Measurements from ENCODE around the gene PDC.

PDC gene

DNA sequence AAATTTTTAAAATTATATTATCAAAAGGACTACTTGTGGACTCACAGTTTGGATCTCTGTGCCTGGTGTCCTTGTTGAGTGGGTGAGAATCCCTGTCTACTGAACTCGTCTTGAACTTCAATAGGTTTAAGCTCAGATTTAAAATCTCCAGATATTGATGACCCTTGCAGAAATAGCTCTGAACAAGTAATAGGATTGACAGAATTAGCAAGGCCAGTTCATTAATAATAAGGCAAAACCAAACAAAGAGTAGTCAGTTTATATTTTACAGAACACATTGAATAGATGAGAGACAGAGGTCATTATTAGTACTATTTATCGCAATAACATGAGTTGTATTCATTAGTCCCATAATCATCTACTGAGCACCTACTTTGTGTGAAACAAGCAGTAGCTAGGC, at the start of gene PDC:
Gene PDC (minus strand): TSS at position 101 of the 400 bp plus-strand sequence. CDS start 11,655 bp downstream, outside the sequence.
- DNase-seq (ENCODE audit: low read depth in 3 of 3), result no peak

DNA sequence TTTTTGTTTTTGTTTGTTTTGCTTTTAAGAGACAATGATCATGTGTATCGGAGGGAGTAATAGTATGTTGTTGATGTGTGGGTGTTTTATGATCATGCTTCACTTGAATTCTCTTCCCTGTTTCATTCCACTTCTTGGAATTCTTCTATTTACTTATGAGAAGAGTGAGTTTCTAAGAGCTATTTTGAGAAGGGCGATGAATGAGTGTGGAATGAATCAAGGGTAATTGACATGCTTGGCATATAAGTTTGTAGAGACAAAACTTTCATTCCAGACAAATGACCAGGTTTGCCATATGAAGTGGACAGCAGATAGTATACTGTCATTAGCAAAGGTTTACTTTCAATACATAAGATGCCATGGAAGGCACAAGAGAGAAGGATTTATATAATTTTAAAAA, 42.3 kb upstream of the PDC start:
- DNase-seq (ENCODE audit: low read depth in 3 of 3), result no peak

DNA sequence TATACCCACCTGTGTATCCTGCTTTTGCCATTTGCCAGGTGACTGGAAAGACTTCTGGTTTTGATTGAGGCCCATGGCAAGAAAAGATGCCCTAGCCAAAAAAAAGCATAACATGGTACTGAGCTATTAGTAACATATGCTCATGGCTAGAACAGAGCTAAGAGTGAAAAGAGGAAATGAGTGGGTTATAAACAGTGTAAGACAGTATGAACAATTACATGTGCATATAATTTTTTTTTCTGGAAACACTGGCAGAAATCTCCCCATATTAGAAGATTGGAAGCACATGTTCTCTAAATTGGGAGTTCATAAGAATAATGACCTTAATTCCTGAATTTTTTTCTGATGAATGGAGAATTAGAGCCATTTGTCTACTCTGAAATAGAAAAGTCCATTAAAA, 41.2 kb upstream of the PDC start:
- DNase-seq (ENCODE audit: low read depth in 3 of 3), result no peak

DNA sequence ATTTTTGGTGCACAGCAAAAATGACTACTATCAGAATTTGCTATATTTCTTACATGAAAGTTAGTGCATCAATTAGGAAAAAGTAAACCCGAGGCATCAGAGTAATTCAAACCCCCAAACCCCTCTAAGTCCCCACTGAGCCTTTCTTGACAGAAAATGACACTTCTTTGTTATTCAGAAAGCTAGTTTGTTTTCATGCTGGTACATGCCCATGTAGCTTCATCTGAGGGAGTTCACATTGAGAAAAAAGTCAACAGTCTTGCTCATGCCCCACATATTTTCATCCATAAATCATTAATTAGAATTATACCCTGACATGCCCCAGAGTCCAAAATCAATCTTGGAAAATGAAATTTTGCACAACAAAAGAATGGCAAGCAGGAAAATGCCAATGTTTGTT, 39.9 kb upstream of the PDC start:
- no peak for DNase-seq (ENCODE audit: low read depth in 3 of 3)

DNA sequence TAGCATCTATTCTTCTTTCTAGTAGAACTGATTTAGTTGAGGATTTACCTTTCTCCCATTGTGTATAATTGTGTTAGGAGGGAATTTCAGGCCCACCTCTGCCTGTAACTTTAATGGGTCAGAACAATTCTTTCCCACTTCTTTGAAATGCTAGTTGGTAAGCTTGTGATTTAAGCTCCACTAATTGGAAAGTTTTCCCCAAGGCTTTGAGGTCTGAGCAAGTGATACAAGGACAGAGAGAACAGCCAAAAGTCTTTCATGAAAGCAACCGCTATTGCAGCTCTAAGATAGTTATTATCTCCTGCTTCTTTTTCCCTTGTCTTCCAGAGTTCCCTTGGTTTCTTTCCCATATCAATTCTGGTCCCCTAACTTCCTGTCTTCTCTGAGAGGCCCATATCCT, 38.7 kb upstream of the PDC start:
- no peak for DNase-seq (ENCODE audit: low read depth in 3 of 3)

DNA sequence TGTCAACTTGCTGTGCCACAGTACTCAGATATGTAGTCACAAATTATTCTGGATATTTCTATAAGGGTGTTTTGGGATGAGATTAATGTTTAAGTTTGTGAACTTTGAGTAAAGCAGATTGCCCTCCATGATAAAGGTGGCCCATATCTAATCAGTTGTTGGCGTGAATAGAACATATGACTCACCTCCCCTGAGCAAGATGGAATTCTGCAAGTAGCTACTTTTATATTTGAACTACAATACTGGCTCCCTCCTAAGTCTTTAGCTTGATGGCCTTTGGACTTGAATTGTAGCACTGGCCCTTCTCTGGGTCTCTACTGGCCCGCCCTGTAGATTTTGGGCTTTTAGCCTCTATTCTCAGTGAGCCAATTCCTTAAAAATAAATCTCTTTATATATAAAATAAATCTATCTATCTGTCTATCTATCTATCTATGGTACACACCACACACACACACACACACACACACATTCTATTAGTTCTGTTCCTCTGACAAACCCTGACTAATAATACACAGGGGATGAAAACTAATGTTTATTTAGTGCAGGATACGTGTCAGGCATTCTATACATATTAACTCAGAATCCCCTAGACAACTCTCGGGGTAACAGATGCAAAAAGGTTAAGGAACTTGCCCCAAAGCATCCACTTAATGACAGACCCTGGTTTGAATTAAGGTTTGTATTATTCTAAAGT, 37.9 kb upstream of the PDC start:
- DNase-seq (ENCODE audit: low read depth in 3 of 3), result no peak

DNA sequence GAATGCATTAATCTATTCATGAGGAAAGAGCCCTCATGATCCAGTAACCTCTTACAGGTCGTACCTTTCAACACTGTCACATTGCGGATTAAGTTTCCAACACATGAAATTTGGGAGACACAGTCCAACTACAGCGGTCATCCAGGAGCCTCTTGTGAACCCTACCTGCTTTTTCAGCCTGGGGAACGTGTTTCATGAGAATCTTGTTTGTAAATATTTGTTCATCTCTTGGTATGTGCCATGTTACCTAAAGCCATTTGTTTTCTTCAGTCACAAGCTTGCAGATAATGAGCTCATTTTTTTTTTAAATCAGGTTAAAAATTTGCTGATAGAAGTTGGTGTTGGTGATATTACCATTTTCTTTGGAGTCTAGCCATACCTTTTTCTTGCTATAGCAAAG, 37.2 kb upstream of the PDC start:
- DNase-seq (ENCODE audit: low read depth in 3 of 3), result no peak

DNA sequence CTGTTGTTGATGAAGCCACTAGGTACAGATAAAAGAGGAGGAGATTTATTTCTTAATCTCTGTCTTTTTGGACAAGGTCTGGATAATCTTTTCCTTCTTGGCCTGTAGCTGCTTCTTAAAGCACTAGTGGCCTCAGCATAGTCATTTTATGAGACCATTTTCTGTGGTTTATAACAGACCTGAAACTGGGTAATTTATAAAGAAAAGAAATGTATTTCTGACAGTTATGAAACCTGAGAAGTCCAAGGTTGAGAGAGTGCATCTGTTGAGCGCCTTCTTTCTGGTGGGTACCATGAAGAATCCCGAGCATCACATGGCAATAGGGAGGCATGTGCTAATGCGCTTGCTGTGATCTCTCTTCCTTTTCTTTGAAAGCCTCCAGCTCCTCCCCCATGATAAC, 36.7 kb upstream of the PDC start:
- DNase-seq (ENCODE audit: low read depth in 3 of 3), result no peak

DNA sequence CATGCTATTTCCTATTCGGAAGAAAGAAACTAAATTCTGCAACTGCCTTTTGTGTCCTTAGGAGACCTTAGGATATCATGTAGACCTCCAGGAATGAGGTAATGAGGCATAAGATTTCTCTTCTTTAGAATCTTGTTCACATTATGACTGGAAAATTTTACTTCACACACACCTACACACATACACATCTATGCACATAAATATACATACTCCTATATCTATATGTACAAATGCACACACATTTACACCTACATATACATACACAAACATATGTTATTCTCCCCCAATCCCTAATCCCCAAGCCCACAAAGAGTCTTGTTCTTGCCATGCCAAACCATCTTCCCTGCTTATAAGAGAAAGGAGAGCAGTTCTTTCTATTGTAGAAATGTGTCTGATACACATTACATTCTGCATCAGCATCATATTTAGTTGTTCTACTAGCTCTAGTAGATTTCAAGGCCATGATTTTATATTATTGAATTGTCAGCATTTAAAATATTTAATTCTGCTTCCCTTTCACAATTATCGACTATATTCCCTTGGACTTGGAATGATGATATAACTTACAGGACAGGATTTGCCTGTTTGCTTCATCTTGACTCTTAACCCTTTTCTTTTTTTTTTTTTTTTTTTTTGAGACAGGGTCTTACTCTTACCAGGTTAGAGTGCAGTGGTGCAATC, 35.4 kb upstream of the PDC start:
- no peak for DNase-seq (ENCODE audit: low read depth in 3 of 3)

DNA sequence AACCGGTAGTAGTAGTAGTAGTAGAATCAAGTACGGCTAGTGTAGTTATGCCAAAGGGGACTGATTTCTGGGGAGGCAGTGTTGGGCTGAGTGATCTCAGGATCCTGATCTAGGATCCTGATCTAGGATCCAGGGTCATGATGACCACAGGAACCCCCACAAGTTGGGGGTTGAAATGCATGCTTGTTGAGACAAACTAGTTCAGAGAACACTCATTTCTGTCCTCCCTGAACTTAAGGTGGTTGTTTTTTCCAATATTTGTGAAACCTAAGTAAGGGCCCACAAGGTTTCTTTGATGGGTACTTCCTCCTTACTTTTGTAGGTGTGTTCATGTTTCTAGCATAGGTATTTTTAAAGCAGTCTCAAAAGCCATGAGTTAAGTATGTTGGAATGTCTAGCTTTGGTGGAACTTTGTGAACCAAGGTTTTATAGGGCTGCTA, 33.9 kb upstream of the PDC start:
- DNase-seq (ENCODE audit: low read depth in 3 of 3), result no peak

DNA sequence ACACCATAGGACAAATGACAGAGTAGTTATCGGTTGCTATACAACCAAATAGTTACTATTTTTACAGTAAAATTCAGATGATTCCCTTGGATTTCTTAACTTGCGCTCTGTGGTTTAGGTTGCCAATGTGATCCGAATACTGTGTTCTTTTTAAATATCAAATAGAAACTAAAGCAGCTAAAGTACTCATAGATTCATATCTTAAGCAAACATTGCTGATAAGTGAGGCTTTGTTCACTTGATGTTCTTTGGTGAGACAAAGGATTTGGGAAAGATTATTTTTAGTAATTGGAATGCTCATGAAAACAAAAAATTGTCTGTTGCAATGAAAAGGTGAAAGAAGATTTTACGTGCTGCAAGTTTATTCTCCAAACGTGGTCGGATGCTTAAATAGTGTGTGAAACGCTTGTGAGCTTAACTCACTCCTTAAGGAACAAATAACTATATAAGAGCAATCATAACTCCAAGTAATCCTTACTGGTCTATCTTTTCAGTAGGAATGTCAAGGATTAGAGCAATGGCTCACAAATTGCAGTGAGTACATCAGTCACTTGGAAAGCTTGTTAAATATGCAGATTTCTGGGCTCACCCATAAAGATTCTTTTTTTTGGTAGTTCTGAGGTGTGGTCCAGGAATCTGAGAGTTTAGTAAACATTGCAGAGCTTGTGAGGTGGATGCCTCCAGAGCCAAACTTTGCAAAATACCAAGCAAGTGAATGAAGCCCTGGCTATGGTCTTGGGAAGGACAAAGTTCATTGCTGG, 31.8 kb upstream of the PDC start:
- no peak for DNase-seq (ENCODE audit: low read depth in 3 of 3)

DNA sequence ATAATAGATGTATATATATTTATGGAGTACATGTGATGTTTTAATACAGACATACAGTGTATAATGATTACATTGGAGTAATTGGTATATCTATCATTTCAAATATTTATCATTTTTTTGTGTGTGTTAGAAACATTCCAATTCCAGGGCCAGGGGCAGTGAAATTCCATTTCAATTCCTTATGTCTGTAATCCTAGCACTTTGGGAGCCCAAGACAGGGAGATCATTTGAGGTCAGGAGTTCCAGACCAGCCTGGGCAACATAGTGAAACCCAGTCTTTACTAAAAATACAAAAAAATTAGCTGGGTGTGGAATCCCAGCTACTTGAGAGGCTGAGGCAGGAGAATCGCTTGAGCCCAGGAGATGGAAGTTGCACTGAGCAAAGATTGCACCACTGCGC, 30.4 kb upstream of the PDC start:
- DNase-seq (ENCODE audit: low read depth in 3 of 3), result no peak

DNA sequence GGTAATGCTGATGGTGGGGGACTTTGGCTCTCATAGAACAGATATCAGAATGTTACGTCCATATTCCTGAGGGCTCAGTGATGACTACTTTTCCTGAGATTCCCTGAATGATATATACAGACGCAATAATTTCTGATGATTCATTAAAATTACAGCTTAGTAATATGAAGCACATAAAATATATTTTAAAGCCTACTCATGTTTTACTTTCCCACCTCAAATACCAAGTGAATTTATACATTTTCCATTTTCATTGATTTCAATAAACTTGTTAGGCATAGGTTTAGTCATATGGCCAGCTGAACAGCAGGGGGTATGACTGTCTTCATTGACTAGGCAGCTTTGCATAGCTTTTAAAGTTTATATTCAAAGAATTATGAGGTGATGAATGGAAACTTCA, 26.2 kb upstream of the PDC start:
- no peak for DNase-seq (ENCODE audit: low read depth in 3 of 3)

DNA sequence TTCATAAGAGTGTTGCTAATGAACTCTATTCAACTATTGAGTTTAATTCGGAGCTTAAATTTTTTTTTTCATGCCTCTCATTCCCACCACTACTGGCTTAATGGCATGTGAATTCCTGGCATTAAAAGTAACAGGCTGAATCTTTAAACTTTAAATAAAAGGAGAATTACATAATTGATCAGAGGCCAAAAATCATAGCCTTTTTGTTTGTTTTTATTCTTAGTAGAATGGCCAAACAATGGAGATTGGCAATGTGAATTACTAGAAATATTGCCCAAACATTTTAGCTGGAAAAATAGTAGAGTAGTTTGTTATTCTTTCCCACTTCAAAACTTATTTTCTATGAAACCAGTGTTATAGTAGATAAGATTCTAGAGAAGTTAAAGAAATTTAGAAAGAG, 25.1 kb upstream of the PDC start:
- DNase-seq (ENCODE audit: low read depth in 3 of 3), result no peak

DNA sequence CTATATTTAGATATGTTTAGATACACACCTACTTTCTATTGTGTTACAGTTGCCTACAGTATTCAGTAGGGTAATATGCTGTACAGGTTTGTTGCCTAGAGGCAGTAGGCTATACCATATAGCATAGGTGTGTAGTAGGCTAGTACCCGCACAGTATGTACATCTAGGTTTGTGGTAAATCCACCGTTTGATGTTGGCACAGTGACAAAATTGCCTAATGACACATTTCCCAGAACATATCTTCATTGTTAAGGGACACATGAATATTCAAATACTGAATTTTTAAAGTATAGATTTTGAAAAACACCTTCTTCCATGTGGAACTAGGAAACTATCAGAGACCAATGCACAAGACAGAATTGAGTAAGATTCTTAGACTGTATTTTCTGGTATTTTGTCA, 22.6 kb upstream of the PDC start:
- no peak for DNase-seq (ENCODE audit: low read depth in 3 of 3)

DNA sequence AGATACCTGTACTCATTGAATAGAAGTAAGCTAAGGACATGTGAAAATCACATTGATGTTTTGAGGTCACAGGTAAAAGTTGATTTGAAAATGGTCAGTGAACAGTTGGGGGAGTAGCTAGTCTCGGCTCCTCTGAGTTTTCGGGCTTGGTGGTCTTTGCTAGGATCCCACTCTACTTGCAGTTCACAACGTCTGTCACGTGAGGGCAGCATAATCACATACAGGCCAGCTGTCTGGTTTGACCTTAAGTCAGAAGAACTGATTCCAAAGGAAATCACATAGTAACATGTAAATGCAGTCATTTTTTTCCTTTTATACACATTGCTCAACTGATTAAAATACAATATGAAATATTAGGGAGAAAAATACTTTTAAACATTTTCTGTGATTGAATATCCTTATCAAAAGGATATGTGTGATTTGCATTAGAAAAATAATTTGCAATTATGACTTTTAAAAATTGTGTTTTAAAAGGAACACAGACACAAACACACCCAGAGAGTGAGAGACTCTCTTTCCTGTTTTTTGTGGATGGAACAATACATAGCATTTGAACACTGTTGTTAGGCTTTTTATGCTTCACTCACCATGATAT, 21.8 kb upstream of the PDC start:
- DNase-seq (ENCODE audit: low read depth in 3 of 3), result peak; percentile 6 to 32 (median 16)

DNA sequence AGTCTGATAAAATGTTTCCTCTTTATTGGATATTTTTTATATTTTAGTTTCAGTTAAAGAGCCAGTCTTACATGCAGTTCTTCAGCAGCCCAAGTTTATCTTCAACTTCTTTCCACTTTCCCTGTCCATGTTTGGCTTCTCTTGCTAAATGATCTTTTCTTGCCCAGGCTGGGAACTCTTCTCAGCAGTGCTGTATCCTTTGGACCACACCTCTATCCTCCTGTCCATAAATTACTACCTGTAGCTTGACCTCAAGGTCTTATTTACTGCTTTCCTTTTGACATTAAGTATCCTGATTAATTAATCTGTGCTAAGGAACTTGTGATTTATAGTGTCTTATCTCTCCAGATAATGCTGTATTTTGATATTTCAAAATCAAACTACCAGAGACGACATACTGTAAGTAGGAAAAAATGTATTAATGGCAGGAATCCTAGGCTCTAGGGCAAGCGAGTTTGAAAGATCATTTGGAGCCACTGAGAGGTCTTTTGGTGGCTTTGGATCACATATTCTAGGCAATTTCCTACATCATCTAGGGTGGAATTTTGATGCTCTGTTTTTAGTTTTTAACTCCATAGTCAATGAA, 20.5 kb upstream of the PDC start:
- no peak for DNase-seq (ENCODE audit: low read depth in 3 of 3)

DNA sequence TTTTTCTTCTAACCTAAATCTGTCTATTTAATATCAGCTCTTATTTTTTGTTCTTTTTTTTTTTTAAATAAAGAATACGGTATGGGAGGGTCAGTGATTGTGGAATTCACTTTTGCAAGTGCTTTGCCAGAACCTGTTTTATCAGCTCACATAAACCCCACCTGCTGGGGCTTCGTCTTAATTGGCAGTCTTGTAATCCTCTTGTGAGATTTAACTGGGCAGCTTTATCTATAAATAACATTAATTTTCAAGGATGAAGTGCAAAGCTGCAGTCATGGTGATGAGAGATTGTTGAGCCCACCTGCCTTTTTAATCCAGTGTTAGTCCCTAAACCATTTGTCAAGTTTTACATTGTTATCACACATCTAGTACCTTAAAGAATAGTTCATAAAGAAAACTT, 18.2 kb upstream of the PDC start:
- no peak for DNase-seq (ENCODE audit: low read depth in 3 of 3)

DNA sequence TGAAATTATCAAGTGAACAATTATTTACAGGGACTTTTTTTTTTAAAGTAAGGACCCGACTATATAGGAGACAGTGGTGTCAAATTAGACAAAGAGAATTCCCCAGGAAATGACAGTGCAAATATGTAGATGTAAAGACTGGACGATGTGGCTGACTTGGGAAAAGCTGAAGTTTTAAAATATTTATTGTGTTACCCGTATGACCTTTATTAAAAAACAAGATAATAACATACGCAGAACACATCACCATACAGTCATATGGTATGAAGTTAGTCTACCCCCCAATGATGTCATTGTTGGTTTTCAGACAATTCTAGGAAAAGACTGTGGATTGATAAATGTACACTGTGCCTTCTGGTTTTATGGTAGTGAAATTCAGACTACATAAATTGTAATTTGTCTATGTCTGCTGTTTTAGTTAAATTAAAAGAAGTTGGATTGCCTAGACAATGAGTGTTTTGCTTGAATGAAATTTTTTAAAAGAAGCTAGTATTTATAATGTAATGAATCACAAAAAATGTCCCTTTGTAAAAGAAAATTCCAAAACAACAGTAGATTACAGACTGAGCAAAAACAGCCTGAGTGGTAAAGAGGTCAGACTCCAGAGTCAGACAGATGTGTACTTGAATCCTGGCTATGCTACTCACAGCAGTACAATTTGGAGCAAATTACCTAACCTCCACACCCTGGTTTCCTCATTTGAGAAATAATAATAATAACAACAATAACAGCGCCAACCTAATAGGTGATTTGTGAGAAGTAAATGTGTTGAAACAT, 15.5 kb upstream of the PDC start:
- no peak for DNase-seq (ENCODE audit: low read depth in 3 of 3)

DNA sequence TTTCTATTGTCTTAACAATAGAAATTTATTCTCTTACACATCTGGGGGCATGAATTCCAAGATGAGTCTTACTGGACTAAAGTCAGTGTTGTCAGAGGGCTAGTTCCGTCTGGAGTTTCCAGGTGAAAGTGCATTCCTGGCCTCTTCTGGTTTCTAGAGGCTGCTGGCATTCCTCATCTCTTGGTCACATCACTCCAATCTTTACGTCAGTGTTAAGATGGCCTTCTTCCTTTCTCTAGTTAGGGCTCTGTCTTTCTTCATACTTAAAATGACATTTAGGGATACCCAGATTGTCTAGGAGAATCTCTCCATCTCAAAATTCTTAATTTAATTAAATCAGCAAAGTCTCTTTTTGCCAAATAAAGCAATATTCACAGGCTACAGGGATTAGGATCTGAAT, 13.3 kb upstream of the PDC start:
- DNase-seq (ENCODE audit: low read depth in 3 of 3), result no peak

DNA sequence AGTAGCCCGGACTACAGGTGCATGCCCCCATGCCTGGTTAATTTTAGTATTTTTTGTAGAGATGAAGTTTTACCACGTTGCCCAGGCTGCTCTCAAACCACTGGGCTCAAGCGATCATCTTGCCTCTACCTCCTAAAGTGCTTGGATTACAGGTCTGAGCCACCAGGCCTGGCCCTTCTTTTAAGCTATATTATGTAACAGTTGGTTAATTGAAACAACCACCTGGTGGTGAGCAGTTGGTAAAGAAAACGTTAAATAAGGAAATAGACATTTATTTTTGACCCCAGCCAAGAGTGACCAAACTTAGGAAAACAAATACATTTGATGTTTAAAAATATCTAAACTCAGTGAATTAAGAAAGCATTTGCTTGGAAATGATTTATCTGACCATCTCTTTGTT, 12.1 kb upstream of the PDC start:
- DNase-seq (ENCODE audit: low read depth in 3 of 3), result no peak
